ENCODE measurements around the gene CDC73.

The CDC73 gene

GRCh38 chr1:193275773-193276172 is 153.9 kb downstream of the CDC73 start:
- no peaks in the 10 kb centered on the region for H3K79me2 ChIP-seq (ENCODE audit: insufficient read depth, low read length)
- H3K9me3 ChIP-seq (ENCODE audit: insufficient read depth, low read length), result no peaks in the 10 kb centered on the region
- H3K9ac ChIP-seq (ENCODE audit: low read length), result no peak overlapping the region
- no peak overlapping the region for H2AFZ ChIP-seq (ENCODE audit: low read depth, low read length, severe bottlenecking)
- no peak overlapping the region for H3K4me3 ChIP-seq (ENCODE audit: insufficient read depth, low read length, poor library complexity, severe bottlenecking)
- H3K27ac ChIP-seq (ENCODE audit: low read depth, low read length), result no peak overlapping the region
- no peaks in the 10 kb centered on the region for H3K9me2 ChIP-seq (replicated peaks; ENCODE audit: insufficient read depth, low read length)
- no peaks in the 10 kb centered on the region for H3K27me3 ChIP-seq (ENCODE audit: low read length)
- no peaks in the 10 kb centered on the region for H3K36me3 ChIP-seq (ENCODE audit: low read length)
- TF ChIP-seq EZH2phosphoT487 (conservative IDR thresholded peaks at IDR 0.05; ENCODE audit: low read length) (no peak), CTCF (IDR thresholded peaks at IDR 0.05; ENCODE audit: insufficient read depth, low read length, poor library complexity, severe bottlenecking) (no peak)
- no peaks in the 10 kb centered on the region for H4K20me1 ChIP-seq (ENCODE audit: low read depth, low read length)
- no peaks in the 10 kb centered on the region for H3F3A ChIP-seq (ENCODE audit: insufficient read depth)
- H3K4me2 ChIP-seq (ENCODE audit: low read depth, low read length, poor library complexity, severe bottlenecking), result no peak overlapping the region

DNA sequence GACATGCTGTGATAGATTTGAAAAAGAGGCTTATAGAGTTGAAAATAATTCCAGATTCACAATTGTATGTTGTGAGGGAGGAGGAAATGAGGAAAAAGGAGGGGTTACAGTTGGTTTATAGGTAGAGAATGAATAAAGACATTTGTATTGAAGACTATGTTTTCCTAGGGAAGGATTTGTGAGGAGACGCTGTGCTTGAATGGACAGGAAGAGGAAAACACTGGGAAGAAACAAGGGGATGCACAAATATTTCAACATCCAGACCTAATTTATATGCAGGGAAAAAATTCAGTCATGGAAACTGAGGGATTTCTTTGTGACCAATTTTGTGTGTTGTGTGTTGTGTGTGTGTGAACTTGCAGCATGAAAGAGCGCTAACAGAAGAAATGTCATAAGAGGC is 157.1 kb downstream of the CDC73 start:
- no peaks in the 10 kb centered on the region for H3K36me3 ChIP-seq (ENCODE audit: low read length)
- H2AFZ ChIP-seq (ENCODE audit: low read depth, low read length, severe bottlenecking), result no peak overlapping the region
- TF ChIP-seq EZH2phosphoT487 (conservative IDR thresholded peaks at IDR 0.05; ENCODE audit: low read length) (no peak), CTCF (IDR thresholded peaks at IDR 0.05; ENCODE audit: insufficient read depth, low read length, poor library complexity, severe bottlenecking) (no peak)
- no peaks in the 10 kb centered on the region for H3K9me2 ChIP-seq (replicated peaks; ENCODE audit: insufficient read depth, low read length)
- H3K4me2 ChIP-seq (ENCODE audit: low read depth, low read length, poor library complexity, severe bottlenecking), result no peak overlapping the region
- no peak overlapping the region for H3K4me3 ChIP-seq (ENCODE audit: insufficient read depth, low read length, poor library complexity, severe bottlenecking)
- no peaks in the 10 kb centered on the region for H3K9me3 ChIP-seq (ENCODE audit: insufficient read depth, low read length)
- H3K9ac ChIP-seq (ENCODE audit: low read length), result no peak overlapping the region
- no peaks in the 10 kb centered on the region for H4K20me1 ChIP-seq (ENCODE audit: low read depth, low read length)
- H3F3A ChIP-seq (ENCODE audit: insufficient read depth), result no peaks in the 10 kb centered on the region
- H3K79me2 ChIP-seq (ENCODE audit: insufficient read depth, low read length), result no peaks in the 10 kb centered on the region
- no peak overlapping the region for H3K27ac ChIP-seq (ENCODE audit: low read depth, low read length)
- no peaks in the 10 kb centered on the region for H3K27me3 ChIP-seq (ENCODE audit: low read length)

DNA sequence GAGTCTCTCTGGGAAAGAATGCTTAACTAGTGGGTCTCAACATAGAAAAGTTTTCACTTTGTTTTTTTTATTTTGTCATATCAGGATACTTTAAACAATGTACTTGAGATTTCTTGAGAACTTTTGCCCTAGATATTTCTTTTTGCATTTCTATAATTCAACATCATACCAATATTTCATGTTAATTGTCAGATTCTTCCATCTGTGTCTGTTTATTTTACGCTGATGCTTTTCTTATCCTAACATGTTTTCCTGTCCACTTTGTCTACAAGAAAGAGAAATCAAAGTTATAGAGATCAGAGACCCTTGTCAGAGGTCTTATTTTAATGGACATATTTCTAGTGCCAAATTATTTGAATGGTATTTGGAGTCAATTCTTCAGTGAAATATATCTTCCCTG is 160.1 kb downstream of the CDC73 start:
- TF ChIP-seq CTCF (IDR thresholded peaks at IDR 0.05; ENCODE audit: insufficient read depth, low read length, poor library complexity, severe bottlenecking) (no peak), EZH2phosphoT487 (conservative IDR thresholded peaks at IDR 0.05; ENCODE audit: low read length) (no peak)
- Histone ChIP-seq H3K9me2 (replicated peaks; ENCODE audit: insufficient read depth, low read length) (no peaks in the 10 kb centered on the region), H3K27me3 (ENCODE audit: low read length) (no peaks in the 10 kb centered on the region), H3F3A (ENCODE audit: insufficient read depth) (no peaks in the 10 kb centered on the region), H3K4me3 (ENCODE audit: insufficient read depth, low read length, poor library complexity, severe bottlenecking) (no peak overlapping the region), H3K9ac (ENCODE audit: low read length) (no peak overlapping the region), H3K36me3 (ENCODE audit: low read length) (no peaks in the 10 kb centered on the region), H3K4me2 (ENCODE audit: low read depth, low read length, poor library complexity, severe bottlenecking) (no peak overlapping the region), H4K20me1 (ENCODE audit: low read depth, low read length) (no peaks in the 10 kb centered on the region), H3K27ac (ENCODE audit: low read depth, low read length) (no peak overlapping the region), H3K79me2 (ENCODE audit: insufficient read depth, low read length) (no peaks in the 10 kb centered on the region), H2AFZ (ENCODE audit: low read depth, low read length, severe bottlenecking) (no peak overlapping the region), H3K9me3 (ENCODE audit: insufficient read depth, low read length) (no peaks in the 10 kb centered on the region)

- H3F3A ChIP-seq (ENCODE audit: insufficient read depth), result no peaks in the 10 kb centered on the region
- no peaks in the 10 kb centered on the region for H4K20me1 ChIP-seq (ENCODE audit: low read depth, low read length)
- no peak overlapping the region for H2AFZ ChIP-seq (ENCODE audit: low read depth, low read length, severe bottlenecking)
- no peaks in the 10 kb centered on the region for H3K36me3 ChIP-seq (ENCODE audit: low read length)
- H3K27me3 ChIP-seq (ENCODE audit: low read length), result no peaks in the 10 kb centered on the region
- H3K4me3 ChIP-seq (ENCODE audit: insufficient read depth, low read length, poor library complexity, severe bottlenecking), result no peak overlapping the region
- no peaks in the 10 kb centered on the region for H3K9me2 ChIP-seq (replicated peaks; ENCODE audit: insufficient read depth, low read length)
- no peaks in the 10 kb centered on the region for H3K79me2 ChIP-seq (ENCODE audit: insufficient read depth, low read length)
- TF ChIP-seq EZH2phosphoT487 (conservative IDR thresholded peaks at IDR 0.05; ENCODE audit: low read length) (no peak), CTCF (IDR thresholded peaks at IDR 0.05; ENCODE audit: insufficient read depth, low read length, poor library complexity, severe bottlenecking) (no peak)
- no peak overlapping the region for H3K27ac ChIP-seq (ENCODE audit: low read depth, low read length)
- no peak overlapping the region for H3K4me2 ChIP-seq (ENCODE audit: low read depth, low read length, poor library complexity, severe bottlenecking)
- H3K9ac ChIP-seq (ENCODE audit: low read length), result no peak overlapping the region
- no peaks in the 10 kb centered on the region for H3K9me3 ChIP-seq (ENCODE audit: insufficient read depth, low read length)
Measured at GRCh38 chr1:193283016-193283415, 161.2 kb downstream of the CDC73 start.

Measured in SU-DHL-6 (cell line).